Astrocyte (in vitro differentiated cells and primary cell): ENCODE measurements around the gene PRKAG2. TPM values are rescaled to one million over a fixed set of nuclear protein-coding genes. Genes with fewer than 3 reads are reported as not detected.

Source experiments
- DNase-seq: peaks from one replicate; pipeline ENCODE4 v3.0.0-alpha.2; 2010; ENCODE audit warnings: low read depth
- FAIRE-seq: peaks from 2 replicates; lab custom pipeline; 2011; peaks lifted over from hg19 to GRCh38; lab: Jason Lieb, UNC
- H2AFZ ChIP-seq: 2 replicates; pipeline ENCODE4 v1.6.0; 2012; ENCODE audit warnings: low read depth, low read length, inconsistent platforms
- H3K27ac ChIP-seq: 2 replicates; pipeline ENCODE4 v1.5.1; 2011; ENCODE audit warnings: low read depth, low read length, inconsistent platforms
- H3K27me3 ChIP-seq: 2 replicates; pipeline ENCODE4 v1.6.0; 2011; ENCODE audit warnings: low read length, inconsistent platforms; ENCODE audit not compliant: insufficient read depth
- H3K36me3 ChIP-seq: 2 replicates; pipeline ENCODE4 v1.5.1; 2011; ENCODE audit warnings: low read length, inconsistent platforms; ENCODE audit not compliant: insufficient read depth
- H3K4me1 ChIP-seq: 2 replicates; pipeline ENCODE4 v1.5.1; 2011; ENCODE audit warnings: low read length, inconsistent platforms; ENCODE audit not compliant: insufficient read depth
- H3K4me2 ChIP-seq: 2 replicates; pipeline ENCODE4 v1.6.0; 2012; ENCODE audit warnings: low read length, inconsistent platforms
- H3K4me3 ChIP-seq: 2 replicates; pipeline ENCODE4 v1.5.1; 2011; ENCODE audit warnings: low read depth, mild to moderate bottlenecking, low read length, inconsistent platforms; ENCODE audit not compliant: insufficient read depth
- H3K79me2 ChIP-seq: 2 replicates; pipeline ENCODE4 v1.6.0; 2012; ENCODE audit warnings: mild to moderate bottlenecking, low read length, inconsistent platforms; ENCODE audit not compliant: insufficient read depth
- H3K9ac ChIP-seq: 2 replicates; pipeline ENCODE4 v1.6.0; 2012; ENCODE audit warnings: mild to moderate bottlenecking, low read length, inconsistent platforms
- H3K9me3 ChIP-seq: 2 replicates; pipeline ENCODE4 v1.5.1; 2012; ENCODE audit warnings: low read depth, mild to moderate bottlenecking, low read length, inconsistent platforms; ENCODE audit not compliant: insufficient read depth
- H4K20me1 ChIP-seq: 2 replicates; pipeline ENCODE4 v1.6.0; 2012; ENCODE audit warnings: low read length, inconsistent platforms; ENCODE audit not compliant: insufficient read depth
- H3K27ac Mint-ChIP-seq: one replicate; pipeline ENCODE4 v1.8.0; 2021; ENCODE audit warnings: mild to moderate bottlenecking, mixed read lengths; ENCODE audit not compliant: unreplicated experiment
- H3K27me3 Mint-ChIP-seq: one replicate; pipeline ENCODE4 v1.8.0; 2021; ENCODE audit warnings: low read depth, mixed read lengths; ENCODE audit not compliant: unreplicated experiment
- H3K36me3 Mint-ChIP-seq: one replicate; pipeline ENCODE4 v1.8.0; 2021; ENCODE audit warnings: low read depth, mixed read lengths; ENCODE audit not compliant: unreplicated experiment
- H3K4me1 Mint-ChIP-seq: one replicate; pipeline ENCODE4 v1.8.0; 2021; ENCODE audit warnings: low read depth, mixed read lengths; ENCODE audit not compliant: unreplicated experiment
- H3K4me3 Mint-ChIP-seq: one replicate; pipeline ENCODE4 v1.8.0; 2021; ENCODE audit warnings: mild to moderate bottlenecking, moderate library complexity, mixed read lengths; ENCODE audit not compliant: unreplicated experiment
- H3K9me3 Mint-ChIP-seq: one replicate; pipeline ENCODE4 v1.8.0; 2021; ENCODE audit warnings: mild to moderate bottlenecking, mixed read lengths; ENCODE audit not compliant: unreplicated experiment
- EZH2 ChIP-seq: IDR thresholded peaks from 2 replicates; pipeline ENCODE4 v1.6.1; 2012; ENCODE audit warnings: mild to moderate bottlenecking, low read length, inconsistent platforms; ENCODE audit not compliant: insufficient read depth
- total RNA-seq: library from RNA; stranded (reverse); gene quantifications from 2 replicates; pipeline ENCODE4 v1.2.1, GENCODE V29; 2021
- TF ChIP-seq, protein P1 (sequence below): IDR thresholded peaks from 2 replicates; pipeline ENCODE4 v1.5.1; 2011; ENCODE audit warnings: low read depth, mild to moderate bottlenecking, inconsistent platforms, low read length, moderate library complexity; ENCODE audit not compliant: insufficient read depth

PRKAG2 gene
- total RNA-seq, 1 donor from 2014 or later, result 40.7 TPM

- no peaks in the 10 kb centered on the region for H3K9me3 ChIP-seq
- no peak overlapping the region for H3K27ac Mint-ChIP-seq
- no peak for FAIRE-seq
These were observed 5.7 kb downstream of the PRKAG2 start for GRCh38 chr7:151871189-151871735.

GRCh38 chr7:151869968-151870918, 6.7 kb downstream of the PRKAG2 start:
- Histone ChIP-seq H3K27ac (no peak overlapping the region), H2AFZ (no peak overlapping the region), H4K20me1 (no peaks in the 10 kb centered on the region), H3K4me1 (peaks cover 2% of the 10 kb centered on the region), H3K79me2 (no peaks in the 10 kb centered on the region), H3K9me3 (no peaks in the 10 kb centered on the region), H3K4me2 (no peak overlapping the region), H3K27me3 (peaks cover 15% of the 10 kb centered on the region), H3K4me3 (no peak overlapping the region), H3K36me3 (no peaks in the 10 kb centered on the region), H3K9ac (no peak overlapping the region)
- peaks cover 3% of the 10 kb centered on the region for H3K9me3 Mint-ChIP-seq
- H3K36me3 Mint-ChIP-seq, result no peaks in the 10 kb centered on the region
- H3K4me3 Mint-ChIP-seq, result no peak overlapping the region
- TF ChIP-seq, protein P1, sequence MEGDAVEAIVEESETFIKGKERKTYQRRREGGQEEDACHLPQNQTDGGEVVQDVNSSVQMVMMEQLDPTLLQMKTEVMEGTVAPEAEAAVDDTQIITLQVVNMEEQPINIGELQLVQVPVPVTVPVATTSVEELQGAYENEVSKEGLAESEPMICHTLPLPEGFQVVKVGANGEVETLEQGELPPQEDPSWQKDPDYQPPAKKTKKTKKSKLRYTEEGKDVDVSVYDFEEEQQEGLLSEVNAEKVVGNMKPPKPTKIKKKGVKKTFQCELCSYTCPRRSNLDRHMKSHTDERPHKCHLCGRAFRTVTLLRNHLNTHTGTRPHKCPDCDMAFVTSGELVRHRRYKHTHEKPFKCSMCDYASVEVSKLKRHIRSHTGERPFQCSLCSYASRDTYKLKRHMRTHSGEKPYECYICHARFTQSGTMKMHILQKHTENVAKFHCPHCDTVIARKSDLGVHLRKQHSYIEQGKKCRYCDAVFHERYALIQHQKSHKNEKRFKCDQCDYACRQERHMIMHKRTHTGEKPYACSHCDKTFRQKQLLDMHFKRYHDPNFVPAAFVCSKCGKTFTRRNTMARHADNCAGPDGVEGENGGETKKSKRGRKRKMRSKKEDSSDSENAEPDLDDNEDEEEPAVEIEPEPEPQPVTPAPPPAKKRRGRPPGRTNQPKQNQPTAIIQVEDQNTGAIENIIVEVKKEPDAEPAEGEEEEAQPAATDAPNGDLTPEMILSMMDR, result no peak
- no peak for TF ChIP-seq EZH2
- no peaks in the 10 kb centered on the region for H3K4me1 Mint-ChIP-seq
- peaks cover 63% of the 10 kb centered on the region for H3K27me3 Mint-ChIP-seq
- DNase-seq, result no peak
- no peak for FAIRE-seq
- no peak overlapping the region for H3K27ac Mint-ChIP-seq

More at GRCh38 chr7:151871189-151871735, 5.7 kb downstream of the PRKAG2 start:
- Mint-ChIP-seq H3K4me3 (no peak overlapping the region), H3K4me1 (no peaks in the 10 kb centered on the region), H3K36me3 (no peaks in the 10 kb centered on the region), H3K9me3 (peaks cover 3% of the 10 kb centered on the region), H3K27me3 (peaks cover 63% of the 10 kb centered on the region)
- TF ChIP-seq, protein P1, result no peak
- TF ChIP-seq EZH2, result no peak
- Histone ChIP-seq H3K4me2 (no peak overlapping the region), H2AFZ (no peak overlapping the region), H3K79me2 (no peaks in the 10 kb centered on the region), H3K27me3 (peaks cover 15% of the 10 kb centered on the region), H4K20me1 (no peaks in the 10 kb centered on the region), H3K9ac (no peak overlapping the region), H3K4me3 (no peak overlapping the region), H3K27ac (no peak overlapping the region), H3K36me3 (no peaks in the 10 kb centered on the region), H3K4me1 (peaks cover 5% of the 10 kb centered on the region)
- DNase-seq, result no peak
